ENCODE data around the gene B3GNT5.

Gene B3GNT5

GRCh38 chr3:183213415-183214276 is 39.4 kb upstream of the B3GNT5 start:
- H3K4me1 ChIP-seq: peaks cover 43% of the 10 kb centered on the region
- H3K9me3 ChIP-seq: no peaks in the 10 kb centered on the region
- H3K4me2 ChIP-seq: peak overlapping the region; percentile 65
- no peak overlapping the region for H3K4me3 ChIP-seq
- H4K20me1 ChIP-seq: no peaks in the 10 kb centered on the region
- no peak overlapping the region for H3K9ac ChIP-seq
- H3K27me3 ChIP-seq: no peaks in the 10 kb centered on the region
- no peak for TF ChIP-seq Cebpa-rat (IDR thresholded peaks at IDR 0.05)
- H3K36me3 ChIP-seq: no peaks in the 10 kb centered on the region; the same call in 1 of the 2 replicates
- H3K27ac ChIP-seq: no peak overlapping the region

- Histone ChIP-seq H3K9ac (no peak overlapping the region), H3K4me3 (no peak overlapping the region), H3K9me3 (no peaks in the 10 kb centered on the region), H3K27ac (no peak overlapping the region), H3K4me2 (peak overlapping the region; percentile 65), H3K27me3 (no peaks in the 10 kb centered on the region), H4K20me1 (no peaks in the 10 kb centered on the region), H3K4me1 (peaks cover 47% of the 10 kb centered on the region), H3K36me3 (no peaks in the 10 kb centered on the region; the same call in 1 of the 2 replicates)
- no peak for TF ChIP-seq Cebpa-rat (IDR thresholded peaks at IDR 0.05)
These were observed 38.8 kb upstream of the B3GNT5 start for GRCh38 chr3:183214277-183214612.

- no peak overlapping the region for H3K4me2 ChIP-seq
- no peaks in the 10 kb centered on the region for H3K9me3 ChIP-seq
- no peaks in the 10 kb centered on the region for H4K20me1 ChIP-seq
- H3K36me3 ChIP-seq: no peaks in the 10 kb centered on the region; the same call in 1 of the 2 replicates
- no peak overlapping the region for H3K27ac ChIP-seq
- H3K4me1 ChIP-seq: peaks cover 46% of the 10 kb centered on the region
- no peak for TF ChIP-seq Cebpa-rat (IDR thresholded peaks at IDR 0.05)
- no peak overlapping the region for H3K4me3 ChIP-seq
- no peak overlapping the region for H3K9ac ChIP-seq
- H3K27me3 ChIP-seq: no peaks in the 10 kb centered on the region
These were observed 37.4 kb upstream of the B3GNT5 start for GRCh38 chr3:183215591-183216202.

- no peak overlapping the region for H3K4me2 ChIP-seq
- no peaks in the 10 kb centered on the region for H3K9me3 ChIP-seq
- no peaks in the 10 kb centered on the region for H3K27me3 ChIP-seq
- no peak for TF ChIP-seq Cebpa-rat (IDR thresholded peaks at IDR 0.05)
- no peaks in the 10 kb centered on the region; the same call in 1 of the 2 replicates for H3K36me3 ChIP-seq
- no peak overlapping the region for H3K4me3 ChIP-seq
- no peak overlapping the region for H3K27ac ChIP-seq
- H3K4me1 ChIP-seq: peaks cover 34% of the 10 kb centered on the region
- no peaks in the 10 kb centered on the region for H4K20me1 ChIP-seq
- no peak overlapping the region for H3K9ac ChIP-seq
These were observed 35.3 kb upstream of the B3GNT5 start for GRCh38 chr3:183217548-183218332.

- no peak overlapping the region for H3K9ac ChIP-seq
- H4K20me1 ChIP-seq: no peaks in the 10 kb centered on the region
- TF ChIP-seq Cebpa-rat (IDR thresholded peaks at IDR 0.05): no peak
- H3K27ac ChIP-seq: no peak overlapping the region
- H3K36me3 ChIP-seq: no peaks in the 10 kb centered on the region; the same call in 1 of the 2 replicates
- H3K9me3 ChIP-seq: no peaks in the 10 kb centered on the region
- no peak overlapping the region for H3K4me3 ChIP-seq
- H3K27me3 ChIP-seq: no peaks in the 10 kb centered on the region
- H3K4me1 ChIP-seq: peaks cover 24% of the 10 kb centered on the region
- peak overlapping the region; percentile 9; the same call in 1 of the 2 replicates for H3K4me2 ChIP-seq
These were observed 34.2 kb upstream of the B3GNT5 start for GRCh38 chr3:183218826-183219225.

- H3K27ac ChIP-seq: no peak overlapping the region
- no peak overlapping the region for H3K4me3 ChIP-seq
- H3K36me3 ChIP-seq: no peaks in the 10 kb centered on the region; the same call in 1 of the 2 replicates
- no peak for TF ChIP-seq Cebpa-rat (IDR thresholded peaks at IDR 0.05)
- H3K4me2 ChIP-seq: no peak overlapping the region
- no peaks in the 10 kb centered on the region for H3K9me3 ChIP-seq
- H3K9ac ChIP-seq: no peak overlapping the region
- H4K20me1 ChIP-seq: no peaks in the 10 kb centered on the region
- H3K4me1 ChIP-seq: 0 out of 2 replicates have a peak, but pooled peaks cover 14% of the 10 kb centered on the region
- H3K27me3 ChIP-seq: no peaks in the 10 kb centered on the region
These were observed 32.2 kb upstream of the B3GNT5 start for GRCh38 chr3:183220828-183221227.

GRCh38 chr3:183222631-183223235 is 30.3 kb upstream of the B3GNT5 start:
- no peaks in the 10 kb centered on the region for H3K36me3 ChIP-seq
- H3K27me3 ChIP-seq: no peaks in the 10 kb centered on the region
- no peak for TF ChIP-seq Cebpa-rat (IDR thresholded peaks at IDR 0.05)
- no peak overlapping the region for H3K4me2 ChIP-seq
- no peak overlapping the region for H3K9ac ChIP-seq
- H3K27ac ChIP-seq: no peak overlapping the region
- H4K20me1 ChIP-seq: no peaks in the 10 kb centered on the region
- 0 out of 2 replicates have a peak, but pooled peaks cover 14% of the 10 kb centered on the region for H3K4me1 ChIP-seq
- H3K4me3 ChIP-seq: no peak overlapping the region
- no peaks in the 10 kb centered on the region for H3K9me3 ChIP-seq

GRCh38 chr3:183224180-183224970 is 28.7 kb upstream of the B3GNT5 start:
- H3K9me3 ChIP-seq: no peaks in the 10 kb centered on the region
- no peak for TF ChIP-seq Cebpa-rat (IDR thresholded peaks at IDR 0.05)
- H3K4me3 ChIP-seq: no peak overlapping the region
- no peaks in the 10 kb centered on the region for H4K20me1 ChIP-seq
- H3K36me3 ChIP-seq: no peaks in the 10 kb centered on the region
- H3K4me1 ChIP-seq: 0 out of 2 replicates have a peak, but pooled peaks cover 6% of the 10 kb centered on the region
- no peak overlapping the region for H3K4me2 ChIP-seq
- H3K27ac ChIP-seq: no peak overlapping the region
- H3K27me3 ChIP-seq: no peaks in the 10 kb centered on the region
- H3K9ac ChIP-seq: no peak overlapping the region
